Stimulated activated CD4-positive, alpha-beta T cell treated with anti-CD3 and anti-CD28 coated beads, Interleukin-15, amount 100 ng/mL, for 24 hours (primary cell): Measurements from ENCODE around the gene KIF6.
"Not testable (repeated sequence)": the region's sequence is repeated elsewhere in the genome, so short reads cannot be mapped to it uniquely, and the experiment has no call there.

Experiments used
- DNase-seq: peaks from one replicate; pipeline ENCODE4 v3.0.0-alpha.2; 2020

KIF6 gene

GRCh38 chr6:39546731-39547130 lies 178.5 kb downstream of the KIF6 start:
- no peak for DNase-seq

GRCh38 chr6:39543950-39544349 lies 181.3 kb downstream of the KIF6 start:
- no peak for DNase-seq

- DNase-seq, result no peak
Observed at GRCh38 chr6:39543095-39543494, 182.1 kb downstream of the KIF6 start.

DNA sequence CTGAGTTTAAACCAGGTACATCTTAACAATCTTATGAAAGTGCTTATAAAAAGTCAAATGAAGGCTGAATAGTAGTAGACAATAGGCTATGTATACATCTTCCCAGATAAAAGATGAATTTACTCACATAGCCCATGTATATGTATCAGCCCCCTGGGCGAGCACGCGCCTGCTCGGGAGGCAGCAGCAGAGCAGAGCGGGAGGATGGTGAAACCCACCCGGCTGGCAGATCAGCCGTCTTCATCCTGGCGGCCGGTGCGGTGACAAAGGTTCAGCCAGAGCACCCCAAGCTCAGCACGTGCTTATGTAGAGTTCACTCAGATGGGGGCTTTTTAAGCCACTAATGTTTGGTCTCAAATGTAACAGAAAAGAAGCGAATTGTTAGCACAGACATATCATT lies 184.8 kb downstream of the KIF6 start:
- no peak for DNase-seq

DNA sequence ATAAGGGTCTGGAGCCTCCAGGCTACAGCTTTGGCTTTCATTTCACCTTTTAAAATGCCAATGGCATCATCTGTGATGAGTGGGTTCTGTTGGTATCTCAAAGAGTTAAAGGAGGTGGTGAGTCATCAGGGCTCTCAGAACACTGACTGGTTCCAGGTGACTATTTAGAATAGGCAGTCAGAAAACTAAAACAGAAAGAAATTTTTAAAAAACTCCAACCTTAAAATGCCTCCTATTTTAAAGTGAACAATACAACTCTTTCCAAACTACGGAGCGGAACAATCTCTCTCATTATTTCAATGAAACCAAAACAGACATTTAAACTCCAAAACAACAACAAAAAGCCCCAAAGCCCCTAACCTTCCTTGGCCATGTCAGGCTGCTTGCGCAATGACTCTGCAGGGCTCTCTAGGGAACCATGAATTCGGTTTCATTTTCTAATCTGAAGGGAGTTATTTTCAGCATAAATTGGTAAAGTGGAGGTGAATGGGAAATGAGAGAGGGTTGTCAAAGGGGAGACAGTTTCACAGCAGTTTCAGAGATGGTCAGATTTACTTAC lies 194.9 kb downstream of the KIF6 start:
- no peak for DNase-seq

DNA sequence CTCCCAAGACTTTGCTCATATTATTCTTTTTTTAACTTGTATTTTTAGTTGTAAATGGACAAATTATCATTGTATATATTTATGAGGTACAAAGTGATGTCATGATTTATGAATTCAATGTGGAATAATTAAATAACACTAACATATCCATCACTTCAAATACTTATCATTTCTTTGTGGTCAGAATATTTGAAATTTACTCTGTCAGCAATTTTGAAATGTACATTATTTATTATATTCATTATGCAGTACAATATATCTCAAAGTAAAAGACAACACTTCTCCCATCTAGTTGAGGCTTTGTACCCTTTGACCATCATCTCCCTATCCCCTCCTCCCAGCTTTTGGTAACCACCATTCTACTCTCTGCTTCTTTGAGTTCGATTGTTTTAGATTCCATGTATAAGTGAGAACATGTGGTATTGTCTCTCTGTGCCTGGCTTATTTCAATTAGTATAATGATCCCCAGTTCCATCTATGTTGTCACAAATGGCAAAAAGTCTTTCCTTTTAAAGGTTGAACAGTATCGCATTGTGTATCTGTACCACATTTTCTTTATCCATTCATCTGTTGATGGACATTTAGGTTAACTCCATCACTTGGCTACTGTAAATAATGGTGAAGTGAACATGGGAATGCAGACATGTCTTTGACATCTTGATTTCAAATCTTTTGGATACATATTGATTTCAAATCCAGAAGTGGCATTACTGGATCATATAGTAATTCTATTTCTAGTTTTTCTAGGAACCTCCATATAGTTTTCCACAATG lies 197.2 kb downstream of the KIF6 start:
- no peak for DNase-seq

DNA sequence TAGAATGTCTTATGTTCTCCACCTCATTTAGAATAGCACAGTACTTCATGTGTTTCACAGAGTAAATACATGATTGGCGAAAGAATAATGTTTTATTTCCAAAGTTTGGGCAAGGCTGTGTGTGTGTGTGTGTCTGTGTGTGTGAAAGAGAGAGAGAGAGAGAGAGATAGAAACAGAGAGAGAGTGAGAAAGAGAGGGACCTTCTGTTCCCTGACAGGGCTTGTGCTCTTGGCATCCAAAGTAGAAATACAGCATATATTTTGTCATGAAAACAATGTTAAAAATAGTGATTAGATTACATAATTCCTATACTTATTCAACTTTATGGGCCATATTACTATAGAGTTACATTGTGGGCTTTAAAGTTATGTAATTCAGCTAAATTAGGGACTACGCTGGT lies 201.2 kb downstream of the KIF6 start:
- DNase-seq, result no peak

DNA sequence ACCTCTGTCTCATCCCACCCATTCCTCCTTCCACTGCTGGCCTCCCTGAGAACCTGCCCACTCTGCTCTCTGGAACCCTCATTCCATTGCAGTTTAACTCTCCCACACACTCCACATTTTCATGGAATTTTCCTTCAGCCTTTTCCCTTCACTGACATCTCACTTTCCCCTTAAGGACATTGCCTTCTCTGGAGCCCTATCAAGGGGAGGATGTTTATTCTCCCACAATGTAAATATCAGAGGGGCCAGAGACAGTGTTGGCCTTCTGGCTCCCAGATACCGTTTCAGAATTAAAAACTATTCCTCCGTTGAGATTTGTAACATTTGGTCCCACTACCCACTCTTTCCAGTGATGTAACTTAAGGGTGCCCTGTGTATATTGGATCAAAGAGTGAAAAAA lies 203.2 kb downstream of the KIF6 start:
- DNase-seq, result no peak

GRCh38 chr6:39520916-39521315 lies 204.3 kb downstream of the KIF6 start:
- DNase-seq, result no peak

- DNase-seq, result no peak
Observed at GRCh38 chr6:39520411-39520810, 204.8 kb downstream of the KIF6 start.

DNA sequence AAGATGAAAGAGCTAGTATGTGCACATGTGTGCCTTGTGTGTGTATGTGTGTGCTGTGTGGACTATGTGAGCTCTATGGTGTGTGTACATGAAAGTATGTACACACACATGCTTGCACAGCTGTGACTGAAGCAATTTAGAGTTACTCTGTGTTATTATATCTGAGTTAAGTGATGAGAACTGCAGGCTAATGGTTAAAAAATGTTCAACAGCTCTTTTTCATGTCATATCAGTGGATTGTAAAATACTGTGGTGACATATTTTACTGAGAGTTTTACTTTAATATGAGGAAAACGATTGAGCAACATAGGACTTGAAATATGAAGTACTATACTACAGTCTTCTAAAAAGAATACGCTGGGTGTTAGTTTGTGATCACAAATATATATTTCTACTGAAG lies 207.0 kb downstream of the KIF6 start:
- DNase-seq, result no peak

- DNase-seq, result no peak
Observed at GRCh38 chr6:39517756-39518155, 207.5 kb downstream of the KIF6 start.

DNA sequence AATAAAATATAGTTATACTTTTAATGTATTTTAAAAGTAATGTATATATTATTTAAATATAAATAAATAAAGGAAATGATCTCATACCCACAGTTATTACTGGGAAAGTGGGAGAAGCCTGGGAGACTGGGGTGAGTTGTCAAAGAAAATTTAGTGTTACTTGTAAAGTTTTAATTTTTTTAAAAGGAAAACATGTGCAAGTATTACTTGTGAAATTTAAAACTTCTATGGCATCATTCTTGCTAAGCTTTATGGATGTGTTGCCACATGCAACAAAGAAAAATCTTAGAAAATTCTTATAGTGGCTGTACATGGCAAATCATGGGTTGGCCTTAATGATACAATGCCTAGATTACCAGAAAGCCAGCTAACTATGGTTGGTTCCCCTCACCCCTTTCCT lies 208.7 kb downstream of the KIF6 start:
- no peak for DNase-seq

GRCh38 chr6:39515471-39515870 lies 209.7 kb downstream of the KIF6 start:
- no peak for DNase-seq

DNA sequence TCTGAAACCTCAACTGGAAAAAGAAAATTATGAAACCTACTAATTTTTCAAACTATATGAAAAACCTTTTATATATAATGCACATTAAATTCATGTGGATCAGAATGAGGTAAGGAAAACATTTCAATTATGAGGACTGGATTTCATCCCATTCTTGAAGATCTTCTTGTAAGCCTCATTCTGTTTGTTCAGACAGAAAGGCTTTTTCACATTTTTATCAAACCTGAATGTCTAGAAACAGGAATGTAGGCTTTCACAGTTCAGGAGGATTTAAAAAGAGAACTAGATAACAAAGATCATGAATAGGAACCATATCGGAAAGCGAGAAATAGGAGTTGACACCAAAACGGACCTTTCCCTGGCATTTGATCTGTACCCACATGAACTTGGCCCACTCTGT lies 210.2 kb downstream of the KIF6 start:
- DNase-seq, result no peak

DNA sequence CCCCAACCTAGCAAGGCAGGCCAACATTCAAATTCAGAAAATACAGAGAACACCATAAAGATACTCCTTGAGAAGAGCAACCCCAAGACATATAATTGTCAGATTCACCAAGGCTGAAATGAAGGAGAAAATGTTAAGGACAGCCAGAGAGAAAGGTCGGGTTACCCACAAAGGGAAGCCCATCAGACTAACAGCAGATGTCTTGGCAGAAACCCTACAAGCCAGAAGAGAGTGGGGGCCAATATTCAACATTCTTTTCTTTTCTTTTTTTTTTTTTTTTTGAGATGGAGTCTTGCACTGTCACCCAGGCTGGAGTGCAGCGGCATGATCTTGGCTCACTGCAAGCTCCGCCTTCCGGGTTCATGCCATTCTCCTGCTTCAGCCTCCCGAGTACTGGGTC lies 215.4 kb downstream of the KIF6 start:
- not testable (repeated sequence) for DNase-seq

DNA sequence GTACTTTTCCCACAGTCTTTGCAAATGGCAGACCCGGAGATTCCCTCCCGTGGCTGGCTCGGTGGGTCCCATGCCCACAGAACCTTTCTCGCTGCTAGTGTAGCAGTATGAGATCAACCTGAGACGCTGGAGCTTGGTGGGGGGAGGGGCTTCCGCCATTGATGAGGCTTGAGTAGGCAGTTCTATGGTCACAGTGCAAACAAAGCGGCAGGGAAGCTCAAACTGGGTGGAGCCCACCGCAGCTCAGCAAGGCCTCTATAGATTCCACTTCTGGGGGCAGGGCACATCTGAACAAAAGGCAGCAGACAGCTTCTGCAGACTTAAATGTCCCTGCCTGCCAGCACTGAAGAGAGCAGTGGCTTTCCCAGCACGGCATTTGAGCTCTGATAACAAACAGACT lies 216.7 kb downstream of the KIF6 start:
- no peak for DNase-seq

DNA sequence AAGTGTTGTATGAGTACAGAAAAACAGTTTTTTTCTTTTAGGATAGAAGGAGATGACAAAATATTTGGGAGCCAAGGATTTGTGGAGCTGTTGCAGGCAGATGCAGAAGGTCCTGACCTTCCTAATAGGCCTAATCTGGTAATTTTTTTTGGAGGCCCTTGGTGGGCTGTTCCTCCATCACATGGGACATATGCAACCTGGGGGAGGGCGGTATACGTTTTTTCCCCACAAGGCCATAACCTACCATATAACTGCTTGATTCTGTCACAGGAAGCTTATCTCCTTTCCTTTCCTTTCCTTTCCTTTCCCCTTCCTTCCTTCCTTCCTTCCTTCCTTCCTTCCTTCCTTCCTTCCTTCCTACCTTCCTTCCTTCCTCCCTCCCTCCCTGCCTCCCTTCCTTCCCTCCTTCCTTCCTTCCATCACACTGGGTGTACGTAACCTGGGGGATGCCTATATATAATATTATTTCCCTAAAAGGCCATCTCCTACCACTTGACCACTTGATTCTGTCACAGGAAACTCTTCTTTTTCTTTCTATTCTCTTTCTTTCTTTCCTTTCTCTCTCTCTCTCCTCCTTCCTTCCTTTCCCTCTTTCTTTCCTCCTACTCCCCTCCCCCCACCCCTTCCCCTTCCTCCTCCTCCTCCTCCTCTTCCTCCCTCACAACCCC lies 217.7 kb downstream of the KIF6 start:
- DNase-seq, result no peak

- not testable (repeated sequence) for DNase-seq
Observed at GRCh38 chr6:39502362-39502955, 222.7 kb downstream of the KIF6 start.

- no peak for DNase-seq
Observed at GRCh38 chr6:39499053-39499452, 226.2 kb downstream of the KIF6 start.

GRCh38 chr6:39498096-39498495 lies 227.1 kb downstream of the KIF6 start:
- no peak for DNase-seq

DNA sequence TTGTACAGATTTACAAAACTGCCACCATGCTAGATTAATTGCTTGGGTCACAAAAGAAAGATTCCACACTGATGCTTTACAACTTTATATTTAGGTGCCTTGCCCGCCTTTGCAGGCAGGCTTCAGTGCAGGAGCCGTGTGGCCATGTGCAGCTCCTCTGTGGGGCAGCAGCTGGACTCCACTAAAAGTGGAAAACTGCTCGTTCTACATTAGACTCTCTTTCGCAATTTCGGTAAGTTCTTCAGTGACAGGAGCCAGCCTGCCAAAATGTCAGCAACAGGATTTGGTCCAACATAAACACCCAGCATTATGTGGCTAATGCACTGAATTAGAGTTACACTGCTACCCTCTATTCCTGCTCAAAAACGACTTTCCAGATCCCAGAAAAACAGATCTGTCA lies 228.3 kb downstream of the KIF6 start:
- DNase-seq, result no peak

- no peak for DNase-seq
Observed at GRCh38 chr6:39496456-39496855, 228.8 kb downstream of the KIF6 start.

- DNase-seq, result no peak
Observed at GRCh38 chr6:39495640-39496039, 229.6 kb downstream of the KIF6 start.
